Astrocyte of the cerebellum (primary cell): Measurements from ENCODE around the gene SCLT1.

Experiments used
- DNase-seq: peaks from one replicate; pipeline ENCODE4 v3.0.0-alpha.2; 2011; ENCODE audit warnings: low read depth
- H3K4me3 ChIP-seq: 2 replicates; pipeline ENCODE4 v1.5.1; 2011; ENCODE audit warnings: mild to moderate bottlenecking, low read depth, low read length, moderate library complexity
- CTCF ChIP-seq: IDR thresholded peaks from 2 replicates; pipeline ENCODE4 v1.5.1; 2012; ENCODE audit warnings: low read length, low read depth, moderate library complexity, mild to moderate bottlenecking; ENCODE audit errors: missing control alignments
- in situ Hi-C: cut with HindIII; loops from 2 replicates; pipeline ENCODE4 v1.10.0; 2017; ENCODE audit warnings: low sequenced_read_pairs

SCLT1 gene

GRCh38 chr4:129098531-129099001, 5.2 kb upstream of the SCLT1 start:
- in situ Hi-C loops = no loop called here
- H3K4me3 ChIP-seq = no peak overlapping the region
- no peak for TF ChIP-seq CTCF
- DNase-seq = no peak

DNA sequence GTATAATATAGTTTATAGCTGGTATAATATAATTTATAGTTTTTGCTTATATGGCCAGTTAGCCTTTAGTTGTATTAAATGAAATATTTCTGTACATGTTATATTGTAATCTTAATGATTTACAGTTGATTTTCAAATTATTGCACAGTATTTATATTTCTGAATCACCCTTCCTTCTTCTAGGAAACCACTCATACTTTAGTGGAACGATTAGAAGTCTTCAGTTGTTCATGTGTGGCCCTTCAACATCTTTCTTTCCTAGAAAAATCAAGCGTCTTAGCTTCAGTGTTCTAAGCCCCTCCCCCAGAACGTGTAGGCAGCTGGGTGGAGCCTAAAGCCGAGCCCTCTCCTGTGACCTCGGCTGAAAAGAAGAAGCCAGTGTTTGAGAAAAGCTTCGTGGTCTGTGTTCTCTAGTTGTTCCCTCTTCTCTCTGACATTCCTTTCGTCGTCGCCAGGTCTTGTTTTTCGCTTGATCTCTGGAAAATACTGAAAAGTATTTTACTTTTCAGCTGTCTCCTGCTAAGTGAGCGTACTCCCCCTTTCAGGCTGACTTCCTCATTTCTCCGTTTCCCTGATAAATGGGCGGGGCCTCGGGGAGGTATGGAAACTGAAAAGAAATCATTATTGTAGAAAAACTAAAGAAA, 2.6 kb upstream of the SCLT1 start, which contains the start of gene C4orf33:
C4orf33 (plus strand) TSS at position 342 of the 644 bp plus-strand sequence. CDS start 6,459 bp downstream, outside the sequence.
- H3K4me3 ChIP-seq = peak within 1 kb of the TSS; percentile 54
- no peak for TF ChIP-seq CTCF
- peak; percentile 34 for DNase-seq
- in situ Hi-C loops = no loop called here

DNA sequence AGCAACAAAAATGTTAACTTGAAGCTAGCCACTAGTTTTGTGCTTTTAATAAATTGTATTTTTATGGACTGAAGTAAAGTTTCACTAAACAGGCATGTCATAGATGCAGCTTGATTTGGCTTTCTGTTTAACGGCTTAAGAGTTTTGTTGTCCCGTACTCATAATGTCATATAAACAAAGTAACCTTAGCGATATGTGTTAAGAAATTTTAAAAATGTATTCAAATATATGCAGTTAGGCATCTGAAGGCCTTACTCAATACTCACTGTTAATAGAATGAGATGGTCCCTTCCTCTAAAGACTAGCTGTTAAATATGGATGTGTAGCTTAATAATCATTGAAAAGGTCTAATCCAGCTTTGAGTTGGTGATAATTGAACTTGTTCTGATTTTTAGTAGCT, 1.0 kb upstream of the SCLT1 start:
- no peak overlapping the region for H3K4me3 ChIP-seq

DNA sequence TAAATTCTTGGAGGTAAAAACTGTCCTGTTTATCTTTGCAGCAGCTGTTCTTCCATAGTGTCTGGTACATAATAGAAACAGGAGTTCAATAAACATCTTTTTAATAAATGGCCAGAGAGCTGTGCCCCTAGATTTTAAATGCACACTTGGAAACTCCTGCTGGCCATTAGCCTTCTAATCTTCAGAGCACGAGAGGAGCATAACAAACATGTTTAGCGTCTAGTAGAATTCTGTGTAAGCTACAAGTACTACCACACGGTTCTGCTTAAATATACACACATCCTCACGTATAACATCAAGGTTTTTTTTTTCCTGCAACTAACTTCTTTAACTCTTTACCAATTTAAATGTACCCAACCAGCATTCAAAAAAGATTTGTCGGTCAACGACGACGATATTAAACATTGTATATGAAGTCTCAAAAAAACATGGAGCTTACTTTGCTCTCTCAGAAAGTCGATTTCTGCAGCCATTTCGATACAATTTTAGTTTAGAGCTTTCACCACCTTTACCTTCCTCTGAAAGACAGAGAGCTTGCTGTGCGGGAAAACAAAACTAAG, 628 bp downstream of the SCLT1 start:
- no peak for DNase-seq
- TF ChIP-seq CTCF = no peak
- in situ Hi-C loops = no loop called here
- peak overlapping the region; percentile 83 for H3K4me3 ChIP-seq

More for the DNA sequence above, 1.0 kb upstream of the SCLT1 start:
- no peak for DNase-seq
- no peak for TF ChIP-seq CTCF
- in situ Hi-C loops = no loop called here

GRCh38 chr4:129087516-129087915, 5.8 kb downstream of the SCLT1 start:
- in situ Hi-C loops = no loop called here
- no peak for DNase-seq
- H3K4me3 ChIP-seq = no peak overlapping the region
- no peak for TF ChIP-seq CTCF

- in situ Hi-C loops = no loop called here
- no peak for TF ChIP-seq CTCF
- H3K4me3 ChIP-seq = no peak overlapping the region
- no peak for DNase-seq
These were observed 7.9 kb downstream of the SCLT1 start for GRCh38 chr4:129085472-129085871.
